GOT3 (cell line): ENCODE measurements around the gene LRIG2.
A peak's percentile ranks its signal among the peaks of the same experiment; 100 is the strongest.
"Not testable (repeated sequence)": the region's sequence is repeated elsewhere in the genome, so short reads cannot be mapped to it uniquely, and the experiment has no call there.

ENCODE experiments used
- DNase-seq: peaks from one replicate; lab custom pipeline; 2025; ENCODE audit warnings: mixed read lengths; lab: John Stamatoyannopoulos, UW

Gene LRIG2

GRCh38 chr1:113072757-113073478 is at the start of gene LRIG2:
Gene LRIG2 (plus strand): TSS chr1:113073198. CDS start chr1:113073407, 209 bp downstream.
- DNase-seq = peak; percentile 76

GRCh38 chr1:113023316-113023715 is 49.7 kb upstream of the LRIG2 start:
- DNase-seq = not testable (repeated sequence)

GRCh38 chr1:113027007-113027406 is 46.0 kb upstream of the LRIG2 start:
- DNase-seq = no peak

GRCh38 chr1:113027449-113027848 is 45.5 kb upstream of the LRIG2 start:
- DNase-seq = no peak

- no peak for DNase-seq
These were observed 43.2 kb upstream of the LRIG2 start for GRCh38 chr1:113029822-113030221.

GRCh38 chr1:113031171-113031933 is 41.6 kb upstream of the LRIG2 start:
- no peak for DNase-seq

GRCh38 chr1:113035086-113035485 is 37.9 kb upstream of the LRIG2 start:
- DNase-seq = no peak

- no peak for DNase-seq
These were observed 36.2 kb upstream of the LRIG2 start for GRCh38 chr1:113036639-113037321.

- no peak for DNase-seq
These were observed 33.0 kb upstream of the LRIG2 start for GRCh38 chr1:113040041-113040440.

- no peak for DNase-seq
These were observed 32.1 kb upstream of the LRIG2 start for GRCh38 chr1:113040718-113041412.

GRCh38 chr1:113041569-113042284 is 31.3 kb upstream of the LRIG2 start:
- DNase-seq = no peak

- no peak for DNase-seq
These were observed 30.5 kb upstream of the LRIG2 start for GRCh38 chr1:113042285-113043143.

GRCh38 chr1:113043144-113043488 is 29.9 kb upstream of the LRIG2 start:
- not testable (repeated sequence) for DNase-seq

- no peak for DNase-seq
These were observed 26.4 kb upstream of the LRIG2 start for GRCh38 chr1:113046569-113046968.

- no peak for DNase-seq
These were observed 24.9 kb upstream of the LRIG2 start for GRCh38 chr1:113048064-113048463.

GRCh38 chr1:113053344-113054126 is 19.5 kb upstream of the LRIG2 start:
- no peak for DNase-seq

GRCh38 chr1:113055570-113055969 is 17.4 kb upstream of the LRIG2 start:
- no peak for DNase-seq

GRCh38 chr1:113057006-113057405 is 16.0 kb upstream of the LRIG2 start:
- DNase-seq = no peak

- DNase-seq = no peak
These were observed 13.9 kb upstream of the LRIG2 start for GRCh38 chr1:113058941-113059706.
